HG02588 (cell line): Measurements from ENCODE around the gene MSI2.

ENCODE experiments used
- ATAC-seq: cut with Tn5 transposase; IDR thresholded peaks from one replicate; pipeline ENCODE4 v1.9.1; 2021; ENCODE audit warnings: mild to moderate bottlenecking, moderate library complexity; ENCODE audit not compliant: unreplicated experiment

MSI2 gene

DNA sequence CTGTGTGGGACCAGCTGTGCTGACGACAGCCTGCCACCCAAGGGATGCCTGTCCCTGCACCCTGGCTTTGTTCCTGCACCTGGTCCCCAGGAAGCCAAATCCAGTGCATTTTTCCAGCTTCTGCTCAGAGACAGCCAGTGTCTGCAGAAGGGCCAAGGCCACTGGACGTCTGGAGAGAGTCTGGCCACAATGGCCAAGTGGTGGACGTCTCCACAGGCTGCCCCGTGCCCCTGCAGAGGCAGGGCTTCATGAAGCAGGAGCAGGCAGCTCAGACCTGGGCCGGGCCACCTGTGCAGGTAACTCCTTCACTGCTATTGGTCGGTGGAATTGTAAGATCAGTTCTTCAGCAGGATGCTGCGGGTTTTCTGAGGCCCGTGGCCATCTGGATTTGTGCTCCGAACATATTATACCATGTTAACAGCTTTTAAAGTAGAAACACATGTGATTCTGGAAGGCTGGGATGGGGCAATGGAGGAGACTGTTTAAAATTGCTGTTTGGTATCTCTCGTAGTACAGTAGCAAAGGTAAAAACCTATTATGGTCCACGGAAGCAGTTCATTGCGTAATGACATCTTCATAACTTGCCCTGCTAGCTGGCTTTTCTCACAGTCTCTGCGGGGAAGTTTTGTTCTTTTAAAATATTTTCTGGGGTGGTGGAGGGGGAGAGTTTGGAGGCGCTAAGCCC lies 303.5 kb downstream of the MSI2 start:
- ATAC-seq: no peak

DNA sequence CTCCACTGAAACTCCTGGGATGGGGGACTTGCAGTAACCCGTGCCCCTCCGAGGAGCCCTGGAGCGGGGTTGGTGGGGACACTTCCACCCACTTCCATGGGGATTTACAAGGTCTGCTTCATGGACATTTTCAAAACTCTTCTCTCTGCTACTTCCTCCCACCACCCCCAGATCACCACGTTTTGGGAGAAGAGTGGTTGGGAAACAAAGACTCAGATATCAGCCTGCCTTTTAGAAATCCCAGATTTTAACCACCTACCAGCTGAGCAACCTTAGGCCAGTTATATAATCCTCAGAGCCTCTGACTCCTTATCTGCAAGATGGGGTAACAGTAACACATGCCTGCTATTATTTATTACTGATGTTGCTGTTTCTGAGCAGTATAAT lies 304.0 kb downstream of the MSI2 start:
- ATAC-seq: no peak

DNA sequence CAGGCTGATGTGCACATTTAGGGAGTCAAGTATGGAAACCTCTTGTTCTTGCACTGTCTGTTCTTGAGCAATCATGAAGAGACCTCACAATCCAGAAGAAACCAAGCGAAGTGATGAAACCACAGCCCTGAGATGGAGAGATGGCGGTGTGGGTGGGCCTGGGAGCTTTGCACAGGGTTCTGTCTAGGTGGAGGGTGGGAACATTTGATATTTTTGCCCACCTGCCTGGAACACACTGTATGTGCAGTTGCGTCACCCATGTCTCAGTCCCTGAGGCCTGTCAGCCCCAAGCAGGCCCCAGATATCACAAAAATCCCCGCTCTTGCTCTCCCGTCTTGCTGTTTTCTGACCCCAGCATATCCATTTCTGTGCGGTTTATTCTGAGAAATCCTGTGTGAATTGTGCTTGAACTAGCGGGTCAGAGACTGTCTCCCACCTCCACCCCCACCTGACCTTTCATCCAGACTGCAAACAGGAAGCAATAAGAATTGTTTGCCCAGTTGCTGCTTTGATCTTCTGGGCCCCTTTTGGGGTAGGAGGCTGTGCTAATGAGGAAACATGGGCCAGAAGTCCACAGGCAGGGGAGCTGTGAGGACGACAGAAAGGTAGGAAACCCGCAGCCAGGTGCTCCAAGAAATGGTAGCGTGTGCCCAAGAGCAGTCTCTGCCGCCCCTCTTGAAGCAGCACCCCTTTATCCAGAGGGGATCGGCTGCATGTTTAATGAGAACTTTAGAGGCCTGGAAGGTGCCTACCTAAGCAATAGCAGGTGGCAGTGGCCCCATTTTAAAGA lies 304.9 kb downstream of the MSI2 start:
- no peak for ATAC-seq

DNA sequence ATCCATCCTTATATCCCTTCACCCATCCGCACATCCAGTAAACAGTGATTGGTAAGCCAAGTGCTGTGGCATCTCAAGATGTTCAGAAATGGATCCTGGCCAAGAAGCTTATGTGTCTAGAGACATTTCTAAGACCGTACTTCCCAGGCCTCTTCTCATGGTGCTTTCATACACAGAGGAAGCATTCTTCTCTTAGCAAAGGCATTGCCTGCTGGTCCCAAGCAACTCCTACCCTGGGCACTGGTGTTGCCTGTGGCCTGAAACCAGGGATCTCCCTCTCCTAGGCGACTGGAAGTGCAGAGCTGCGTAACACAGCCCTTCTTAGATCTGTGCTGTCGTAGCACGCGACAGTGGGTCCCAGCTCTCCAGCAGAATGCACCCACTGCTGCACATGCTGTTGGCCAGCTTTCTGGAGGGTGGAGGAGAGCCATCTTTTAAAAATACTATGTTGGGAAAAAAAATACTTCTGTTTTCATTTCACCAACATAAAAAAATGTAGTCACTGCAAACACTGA lies 305.9 kb downstream of the MSI2 start:
- no peak for ATAC-seq

DNA sequence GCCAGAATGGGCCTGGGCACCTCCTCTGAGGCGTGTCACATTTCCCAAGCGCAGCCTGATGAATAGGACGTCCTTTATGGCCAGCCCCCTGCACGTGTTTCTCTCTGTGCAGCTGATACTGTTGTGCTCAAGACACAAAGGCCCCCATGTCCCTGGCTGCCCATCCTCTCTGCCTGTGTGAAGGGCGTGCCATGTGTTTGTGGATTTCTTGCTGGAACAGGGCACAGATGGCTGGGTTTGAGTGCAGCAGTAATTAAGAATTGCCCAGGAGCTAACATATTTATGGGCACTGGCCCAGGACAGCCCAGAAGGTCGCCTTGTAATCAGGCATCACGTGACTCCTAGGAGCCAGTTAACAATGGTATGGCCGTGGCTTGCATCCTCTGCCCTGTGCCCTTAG lies 307.6 kb downstream of the MSI2 start:
- ATAC-seq: no peak

DNA sequence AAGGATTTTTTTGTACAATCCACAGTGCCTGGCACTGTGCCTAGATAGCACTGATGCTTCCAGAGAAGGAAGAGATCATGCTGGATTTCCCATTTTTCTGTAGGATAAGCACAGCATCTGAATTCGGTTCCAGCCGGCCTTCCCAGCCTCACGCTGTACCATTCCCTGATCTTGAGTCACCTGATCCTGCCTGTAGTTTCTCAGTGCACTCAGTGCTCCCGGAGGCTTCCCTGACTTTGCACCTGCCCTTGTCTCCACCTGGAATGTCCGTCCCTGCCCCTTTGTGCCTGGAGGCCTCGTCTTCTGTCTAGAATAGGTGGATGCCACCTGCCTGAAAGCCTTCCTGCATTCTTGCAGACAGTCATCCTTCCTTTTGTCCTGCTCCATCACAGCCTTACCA lies 308.9 kb downstream of the MSI2 start:
- ATAC-seq: no peak

DNA sequence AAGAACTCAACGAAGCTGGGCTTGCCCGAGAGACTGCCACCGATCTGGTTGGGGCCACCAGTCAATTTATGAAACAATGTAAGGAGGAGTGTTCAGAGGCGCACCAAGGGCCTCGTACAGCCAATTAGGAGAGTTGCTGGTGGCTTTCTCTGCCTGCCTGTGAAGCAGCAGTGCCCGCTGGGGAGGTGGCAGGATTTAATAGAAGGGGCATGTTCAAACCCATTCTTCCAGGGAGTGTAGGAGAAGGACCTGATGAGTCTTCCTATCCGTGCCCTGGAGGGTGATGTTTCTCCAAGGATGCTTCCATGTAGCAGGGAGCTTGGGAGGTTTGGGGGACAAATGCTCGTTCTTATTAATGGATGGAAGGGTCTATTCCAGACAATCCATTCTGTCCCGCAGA lies 310.4 kb downstream of the MSI2 start:
- no peak for ATAC-seq

DNA sequence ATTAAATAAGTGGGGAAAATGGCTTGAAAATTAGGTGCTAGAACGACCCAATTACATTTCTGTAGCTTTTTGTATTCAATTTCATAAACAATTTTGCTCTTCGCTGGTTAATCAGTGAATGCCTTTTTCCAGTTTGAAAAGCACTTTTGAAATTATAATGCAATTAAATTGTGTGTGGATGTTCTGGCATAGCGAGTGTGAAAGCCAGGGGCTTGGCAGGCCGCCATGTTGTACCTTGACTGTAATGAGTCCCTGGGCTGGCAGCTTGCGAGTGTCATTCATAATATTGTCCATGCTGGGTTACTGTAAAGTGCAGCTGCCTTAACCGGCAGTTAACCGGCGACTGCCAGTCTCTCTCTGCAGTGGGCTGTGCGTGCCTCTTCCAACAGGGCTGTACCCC lies 310.9 kb downstream of the MSI2 start:
- no peak for ATAC-seq

DNA sequence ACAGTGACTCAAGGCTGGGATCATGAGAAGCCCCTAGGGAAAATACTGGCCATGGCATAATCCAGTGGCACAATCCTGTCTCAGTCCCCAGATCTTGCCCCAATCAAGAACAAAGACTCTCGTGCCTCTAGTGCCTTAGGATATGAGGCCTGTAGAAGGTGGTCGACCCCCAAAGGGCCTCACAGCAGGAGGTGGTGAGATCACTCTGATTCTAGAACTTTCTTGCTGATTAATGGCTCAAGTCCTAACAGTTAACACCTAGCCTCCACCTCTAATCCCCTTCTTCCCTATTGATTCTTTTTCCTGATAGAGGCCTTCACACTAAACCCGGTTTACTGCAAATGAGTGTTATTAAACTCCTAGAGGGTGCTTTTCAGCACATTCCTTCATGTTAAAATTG lies 312.0 kb downstream of the MSI2 start:
- ATAC-seq: no peak

DNA sequence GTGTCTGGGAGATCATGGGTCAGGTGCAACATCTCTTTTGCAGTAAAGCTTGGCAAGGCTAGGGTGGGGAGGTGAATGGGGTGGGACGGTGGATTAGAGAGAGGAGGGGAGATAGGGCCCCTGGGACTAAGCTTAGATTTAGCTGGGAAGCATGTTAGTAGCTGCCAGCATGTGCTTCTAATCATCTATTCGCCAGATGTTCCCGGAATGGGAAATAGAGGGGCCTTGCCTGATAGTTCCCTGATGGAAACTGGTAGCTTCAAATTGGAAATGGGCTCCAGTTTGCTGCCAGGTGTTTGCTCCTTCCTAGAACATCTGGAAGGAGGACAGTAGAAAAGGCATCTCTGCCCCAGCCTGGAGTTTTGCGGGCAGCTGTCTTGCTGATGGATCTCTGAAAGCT lies 312.7 kb downstream of the MSI2 start:
- no peak for ATAC-seq

DNA sequence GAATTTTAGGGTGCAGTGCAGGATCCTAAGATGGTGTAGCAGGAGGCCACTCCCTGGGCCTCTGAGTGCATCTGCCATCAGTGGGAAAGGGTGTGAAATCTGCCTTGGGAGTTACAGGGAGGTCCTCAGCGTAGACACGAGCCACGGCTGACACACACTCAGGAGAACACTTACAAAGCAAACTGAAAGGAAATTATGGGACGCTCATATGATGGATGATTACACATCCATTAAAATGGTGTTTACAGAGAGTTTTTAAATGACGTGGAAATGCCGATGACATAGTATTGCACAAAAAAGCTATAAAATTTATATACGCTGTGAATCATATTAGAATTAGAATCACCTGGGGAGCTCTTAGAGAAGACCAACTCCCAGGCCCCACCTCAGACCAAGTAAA lies 313.5 kb downstream of the MSI2 start:
- ATAC-seq: no peak

DNA sequence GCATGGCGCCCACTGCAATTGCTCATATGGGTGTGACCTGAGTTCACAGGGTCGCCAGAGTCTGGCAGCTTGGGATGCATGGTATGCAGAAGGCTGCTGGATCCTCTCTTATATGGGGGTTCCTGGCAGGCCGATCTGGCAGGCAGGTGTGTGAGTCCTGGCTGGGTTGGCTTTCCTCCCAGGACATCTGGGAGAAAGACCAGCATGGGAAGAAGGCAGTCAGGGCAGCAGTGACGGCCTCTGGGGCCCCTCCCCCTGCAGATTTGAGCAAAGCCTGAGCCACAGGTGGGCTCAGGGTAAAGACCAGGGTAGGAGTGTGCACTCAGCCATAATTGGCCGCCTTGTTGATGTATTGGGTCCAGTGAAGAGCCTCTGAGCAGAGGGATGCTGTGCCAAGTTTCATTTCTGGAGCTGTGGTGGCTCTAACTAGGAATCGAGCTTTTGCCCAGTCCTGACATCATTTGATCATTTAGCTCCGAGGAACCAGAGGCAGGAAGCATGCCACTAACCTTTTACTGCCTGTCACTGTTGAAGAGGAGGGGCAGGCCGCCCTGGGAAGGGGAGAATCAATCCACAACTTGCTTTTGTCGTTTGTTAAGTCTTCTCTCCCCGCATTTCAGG lies 314.5 kb downstream of the MSI2 start:
- no peak for ATAC-seq

DNA sequence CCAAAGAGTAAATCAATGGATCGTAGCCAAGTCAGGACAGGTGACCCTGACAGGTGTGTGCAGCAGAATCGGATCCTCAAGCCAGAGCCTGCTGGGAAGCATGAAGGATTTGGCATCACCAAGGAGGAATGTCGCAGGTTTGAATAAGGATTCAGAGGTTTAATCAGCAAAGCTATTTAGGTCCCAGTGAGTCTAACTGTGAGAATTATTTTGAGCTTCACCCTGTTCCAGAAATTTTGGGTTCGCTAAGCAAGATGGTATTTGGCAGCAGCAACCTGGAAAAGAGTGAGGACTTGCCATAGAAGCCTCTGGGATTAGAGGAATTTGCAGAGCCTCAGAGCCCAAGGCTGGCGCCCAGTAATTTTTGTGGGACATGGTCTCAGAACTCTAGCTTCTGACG lies 315.7 kb downstream of the MSI2 start:
- no peak for ATAC-seq

DNA sequence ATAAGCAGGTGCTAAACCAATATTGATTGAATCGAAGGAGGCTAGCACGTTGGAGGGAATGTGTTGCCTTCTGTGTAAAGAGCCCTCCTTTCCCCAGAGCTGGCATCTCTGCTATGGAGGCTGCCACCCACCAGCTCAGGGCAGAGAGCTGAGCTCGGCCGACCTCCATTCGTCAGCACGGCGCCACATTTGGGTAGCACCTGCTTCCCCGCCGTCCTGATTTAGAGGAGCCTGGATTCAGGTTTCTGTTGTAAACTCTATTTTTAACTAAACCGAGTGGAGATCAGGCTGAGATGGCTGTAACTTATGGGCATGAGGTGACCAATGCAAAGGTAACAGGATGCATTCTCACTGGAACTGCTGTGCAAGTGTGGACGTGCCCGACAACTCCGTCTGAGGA lies 316.3 kb downstream of the MSI2 start:
- ATAC-seq: no peak

DNA sequence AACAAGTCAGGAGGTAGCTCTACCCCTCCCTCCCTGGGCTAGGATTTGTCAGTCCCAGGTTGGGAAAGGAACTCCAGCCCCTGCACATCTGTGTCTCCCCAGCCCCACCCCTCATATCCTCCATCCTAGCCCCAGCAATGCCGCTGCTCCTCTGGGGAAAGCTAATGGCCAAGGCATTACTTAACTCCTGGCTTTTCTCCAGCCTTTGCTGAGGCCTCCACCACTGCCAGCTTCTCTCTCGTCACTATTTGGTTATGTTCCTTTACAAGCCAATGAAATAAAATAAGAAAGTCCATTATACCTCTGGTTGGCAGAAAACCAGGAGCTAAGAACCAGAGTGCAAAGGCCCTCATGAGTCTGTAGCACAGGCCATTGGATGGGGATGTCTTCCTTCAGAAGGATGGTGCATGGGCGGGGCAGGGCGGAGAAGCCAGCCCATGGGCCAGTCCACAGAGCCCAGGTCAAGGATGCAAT lies 317.8 kb downstream of the MSI2 start:
- ATAC-seq: no peak

DNA sequence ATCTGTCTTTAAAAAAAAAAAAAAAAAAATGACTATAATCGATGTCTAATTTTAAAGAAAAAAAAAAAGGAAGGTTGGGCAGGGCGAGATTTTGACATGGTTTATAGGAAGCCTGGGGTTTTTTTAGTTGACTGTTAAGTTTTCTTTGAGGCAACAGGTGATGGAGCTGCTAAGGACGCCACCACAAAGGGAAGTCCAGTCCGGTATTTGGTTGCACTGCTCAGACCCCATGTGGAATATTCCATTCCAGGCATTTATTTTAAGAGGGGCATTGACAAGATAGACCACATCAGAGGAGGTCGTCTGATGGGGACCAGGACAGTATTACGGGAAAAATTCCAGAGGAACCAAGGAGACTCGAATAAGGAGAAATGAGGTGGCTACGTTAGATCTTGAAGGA lies 320.4 kb downstream of the MSI2 start:
- no peak for ATAC-seq

DNA sequence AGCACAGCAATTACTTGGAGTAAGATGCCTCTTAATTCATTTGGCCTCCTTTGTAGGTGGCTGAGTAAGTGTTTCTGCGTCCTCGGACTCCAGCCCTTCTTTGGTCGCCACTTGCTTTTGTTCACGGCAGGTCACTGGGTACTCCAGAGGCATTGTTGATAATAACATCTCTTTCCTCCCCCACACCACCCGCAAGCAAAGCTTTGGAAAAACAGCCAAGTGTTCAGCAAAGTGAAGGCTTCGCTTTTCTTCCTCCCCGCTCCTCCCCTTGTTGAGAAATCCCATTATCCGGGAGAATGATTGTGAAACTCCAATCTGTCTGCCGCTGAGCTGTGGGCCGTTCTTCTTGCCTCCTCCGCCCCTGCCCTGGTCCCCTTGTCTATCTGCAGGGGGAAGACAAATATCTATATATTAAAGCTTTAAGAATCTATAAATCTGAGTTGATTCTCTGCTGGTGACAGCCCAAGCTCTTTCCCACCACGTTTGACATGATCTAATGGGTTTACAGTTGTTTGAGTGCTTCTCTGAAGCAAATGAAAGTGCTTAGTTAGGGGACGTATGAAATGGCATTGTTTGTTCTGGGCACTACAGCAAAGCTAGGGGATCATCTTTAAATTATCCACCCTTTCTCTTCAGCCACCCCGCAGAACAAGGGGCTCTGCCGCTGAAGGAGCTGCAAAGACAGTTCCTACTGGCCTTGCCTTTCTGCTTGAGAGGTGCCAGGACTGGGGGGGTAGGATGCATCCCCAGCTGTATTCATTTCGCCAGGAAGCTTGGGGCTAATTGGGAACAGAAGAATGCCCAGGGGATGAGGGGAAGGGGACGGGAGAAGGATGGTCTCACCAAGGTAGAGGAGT lies 321.7 kb downstream of the MSI2 start:
- ATAC-seq: no peak

DNA sequence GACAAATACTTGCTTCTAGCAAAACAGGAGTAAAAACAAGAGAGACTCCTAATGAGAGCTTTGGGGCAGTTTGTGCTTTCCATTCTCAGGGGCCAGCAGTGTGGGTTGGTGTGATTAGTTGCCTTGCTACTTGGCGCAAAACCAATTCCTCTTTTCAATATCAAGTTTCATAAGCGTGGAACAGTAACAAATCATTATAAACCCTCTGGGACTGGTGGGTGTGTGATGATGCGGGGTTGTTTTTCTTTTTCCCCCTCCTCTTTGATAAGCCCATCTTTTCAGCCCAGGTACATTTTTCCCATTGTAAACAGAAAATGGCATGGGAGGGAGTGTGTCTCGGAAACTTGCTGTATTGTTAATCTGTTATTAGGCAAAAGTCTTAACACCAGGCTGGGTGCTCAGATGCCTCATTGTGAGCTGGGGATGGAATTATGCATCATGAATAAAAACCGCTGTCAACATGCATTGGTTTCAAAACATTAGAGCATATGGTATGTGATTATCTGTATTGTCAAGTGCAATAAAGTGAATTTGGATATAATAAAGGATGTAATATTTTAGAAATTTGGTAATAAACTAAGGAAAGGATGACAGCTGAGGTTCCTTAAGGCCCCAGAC lies 322.4 kb downstream of the MSI2 start:
- ATAC-seq: no peak

DNA sequence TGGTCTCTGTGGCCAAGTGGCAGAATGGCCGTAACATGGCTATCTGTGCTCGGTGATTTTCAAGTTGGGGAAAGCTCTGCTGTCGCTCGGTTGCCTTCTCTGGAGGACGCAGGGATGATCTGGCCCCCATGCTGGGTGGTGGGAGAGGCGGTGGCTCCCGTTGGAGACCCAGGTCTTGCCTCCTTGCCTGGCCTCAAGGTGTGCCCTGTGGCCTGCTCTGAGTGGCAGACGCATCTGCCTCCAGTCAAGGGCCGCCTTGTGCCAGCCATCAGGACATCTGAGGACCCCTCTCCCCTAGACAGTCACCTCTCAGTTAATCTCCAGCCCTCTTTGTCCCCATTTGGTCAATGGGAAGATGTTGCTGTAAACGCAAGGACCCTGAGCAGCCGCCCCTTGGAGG lies 322.9 kb downstream of the MSI2 start:
- no peak for ATAC-seq

DNA sequence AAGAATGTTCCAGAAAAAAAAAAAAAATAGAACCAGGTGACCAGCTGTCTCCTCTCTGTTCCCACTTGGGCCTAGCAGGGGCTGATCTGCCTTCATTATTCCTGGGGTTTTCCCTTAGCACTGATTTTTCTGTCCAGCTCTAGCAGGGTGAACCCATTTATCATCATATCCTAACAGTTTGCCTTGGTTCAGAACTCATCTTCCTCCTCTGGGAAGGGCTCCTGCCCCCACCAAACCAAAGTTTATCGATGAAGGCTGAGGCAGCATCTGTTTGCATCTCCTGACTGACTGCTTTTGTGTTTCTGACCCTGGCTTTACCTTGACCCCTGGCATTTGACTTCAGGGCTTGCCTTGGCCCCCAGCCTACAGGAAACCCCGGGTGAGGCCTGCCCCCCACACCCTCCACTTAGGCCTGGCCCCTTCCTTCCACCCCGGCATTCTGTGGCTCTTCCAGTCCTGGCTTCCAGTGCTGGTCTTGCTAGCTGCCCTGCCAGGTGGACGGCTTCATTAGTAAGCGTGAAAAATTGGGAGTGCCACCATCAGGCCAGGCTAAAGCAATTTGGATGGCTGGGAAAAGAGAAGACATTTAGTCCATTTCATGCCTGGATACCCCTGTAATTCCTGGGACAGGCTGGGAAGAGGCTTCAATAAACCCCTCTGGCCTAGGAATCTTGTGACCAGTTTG lies 323.9 kb downstream of the MSI2 start:
- ATAC-seq: no peak
